ENCODE data around the gene SFXN5. TPM values are rescaled to one million over a fixed set of nuclear protein-coding genes. Genes with fewer than 3 reads are reported as not detected.

SFXN5 gene
- total RNA-seq, 1 donor from 2014 or later: 13.3 TPM

DNA sequence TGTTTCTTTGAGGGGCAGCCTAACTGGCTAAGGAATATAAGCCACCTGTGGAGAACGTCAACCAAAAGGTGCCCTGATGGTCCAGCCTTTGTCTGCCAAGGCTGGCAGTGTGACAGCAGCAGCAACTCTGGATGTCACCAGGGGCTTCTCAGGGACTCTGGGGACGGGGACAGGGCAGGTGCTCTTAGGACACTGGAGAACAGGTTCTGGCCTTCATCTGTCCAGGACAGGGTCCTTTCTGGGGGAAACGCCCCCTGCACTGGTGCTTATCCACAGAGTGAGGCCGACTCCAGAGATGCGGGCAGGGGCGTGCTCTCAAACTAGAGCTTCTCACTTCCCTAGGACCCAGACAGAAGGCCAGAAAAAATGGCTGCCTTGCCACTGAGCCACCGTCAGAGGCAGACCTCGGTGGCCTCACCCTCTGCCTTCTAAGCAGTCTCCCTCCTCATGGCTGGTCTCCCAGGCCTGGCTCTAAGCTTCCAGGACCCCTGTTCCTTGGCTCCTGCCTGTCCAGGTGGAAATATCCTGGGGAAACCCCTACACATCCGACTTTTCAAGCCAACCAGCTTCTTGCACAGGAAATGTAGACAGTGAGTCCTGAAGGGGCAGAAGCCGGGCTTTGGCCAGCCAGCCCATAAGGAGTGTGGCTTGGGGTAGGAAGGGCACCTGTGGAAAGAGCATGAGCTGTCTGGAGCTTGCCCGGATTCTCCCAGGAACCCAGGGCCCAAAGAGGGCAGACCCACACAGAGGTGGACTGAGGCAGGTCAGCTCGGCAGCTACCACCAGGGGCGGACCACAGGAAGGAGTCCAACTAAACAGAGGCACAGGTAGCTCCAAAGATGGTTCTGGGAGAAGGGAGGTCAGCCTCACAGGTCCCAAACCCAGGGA is 11.3 kb upstream of the SFXN5 start:
- intact Hi-C loops (cut with DNase I): no loop called here

DNA sequence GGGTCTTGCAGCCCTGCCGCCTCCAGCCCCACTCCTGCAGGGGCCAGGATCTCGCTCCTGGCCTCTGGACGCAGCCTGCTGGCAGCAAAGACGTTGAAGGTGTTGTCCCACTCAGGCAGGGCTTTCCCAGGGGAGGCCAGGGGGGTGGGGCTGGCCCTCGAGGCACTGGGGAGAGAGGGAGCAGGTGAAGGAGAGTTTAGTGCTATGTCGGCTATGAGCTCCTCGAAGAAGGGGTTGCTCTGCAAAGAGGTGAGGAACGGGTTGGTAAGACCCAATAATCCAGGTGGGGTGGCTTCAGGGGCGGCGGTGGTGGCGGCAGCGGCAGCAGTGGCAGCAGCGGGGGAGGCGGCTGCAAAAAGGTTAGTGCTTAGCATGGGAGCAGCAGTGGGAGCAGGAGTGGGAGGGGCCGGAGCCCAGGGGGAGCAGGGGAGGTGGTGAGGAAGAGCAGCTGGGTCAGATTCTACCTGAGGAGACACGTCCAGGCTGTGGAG is 9.7 kb upstream of the SFXN5 start:
- intact Hi-C loops (cut with DNase I): no loop called here
- no peak for DNase-seq (ENCODE audit: low spot score)

More for the DNA sequence above, 11.3 kb upstream of the SFXN5 start:
- DNase-seq (ENCODE audit: low spot score): no peak

DNA sequence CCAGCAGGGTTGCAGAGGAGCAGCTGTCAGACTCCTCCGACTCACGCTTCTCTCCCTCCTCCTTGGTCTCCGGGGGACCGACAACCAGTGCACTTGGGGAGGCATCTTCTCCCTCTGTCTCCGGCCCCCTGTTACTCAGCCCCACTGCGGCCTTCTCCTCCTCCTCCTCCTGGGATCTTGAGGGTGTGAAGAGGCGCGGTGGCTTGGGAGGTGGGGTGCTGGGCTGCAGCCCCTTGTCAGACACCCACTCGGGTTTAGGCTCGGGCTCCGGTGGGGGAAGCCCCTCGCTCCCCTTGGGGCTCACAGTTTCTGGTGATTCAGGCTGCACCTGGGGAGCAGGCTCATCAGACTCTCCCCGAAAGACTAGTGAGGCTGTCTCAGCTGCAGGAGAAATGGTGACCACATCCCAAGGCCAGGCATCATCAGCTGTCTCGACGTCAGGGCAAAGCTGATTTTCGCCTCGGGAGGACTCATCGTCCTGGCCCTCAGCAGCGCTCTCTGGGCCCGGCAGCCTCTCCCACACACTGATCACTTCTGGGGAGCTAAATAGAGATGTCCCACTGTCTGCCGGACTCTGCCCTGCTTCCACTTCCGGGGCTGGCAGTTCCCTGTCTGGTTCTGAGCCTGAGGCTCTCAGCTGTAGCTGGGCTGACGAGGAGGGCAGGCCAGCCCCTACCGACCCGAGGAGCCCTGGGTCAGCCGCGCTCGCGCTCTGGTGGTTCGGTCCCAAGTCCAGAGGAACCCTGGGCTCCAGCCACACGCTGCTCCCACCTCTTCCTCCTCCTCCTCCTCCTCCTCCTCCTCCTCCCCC is 9.0 kb upstream of the SFXN5 start:
- intact Hi-C loops (cut with DNase I): no loop called here
- no peak for DNase-seq (ENCODE audit: low spot score)

DNA sequence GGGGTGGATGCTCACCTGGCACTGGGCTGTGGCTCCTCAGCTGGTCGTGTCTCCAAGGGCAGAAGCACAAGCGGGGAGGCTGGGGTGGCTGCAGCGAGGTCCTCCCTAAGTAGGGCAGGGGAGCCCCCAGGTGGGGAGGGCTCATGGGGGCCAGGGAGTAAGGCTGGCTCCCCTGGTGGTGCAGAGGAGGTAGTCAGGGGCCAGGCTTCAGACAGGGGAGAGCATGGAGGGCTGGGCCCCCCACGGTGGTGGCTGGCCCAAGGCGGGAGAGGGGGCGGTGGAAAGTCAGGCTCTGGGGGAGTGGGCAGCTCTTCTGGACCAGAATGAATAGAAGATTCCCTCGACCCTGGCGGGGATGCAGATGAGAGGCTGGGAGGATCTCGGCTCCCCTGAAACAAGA is 8.1 kb upstream of the SFXN5 start:
- intact Hi-C loops (cut with DNase I): no loop called here

GRCh38 chr2:73078457-73079411 is 7.2 kb upstream of the SFXN5 start:
- DNase-seq (ENCODE audit: low spot score): no peak
- intact Hi-C loops (cut with DNase I): no loop called here

More for the DNA sequence above, 8.1 kb upstream of the SFXN5 start:
- DNase-seq (ENCODE audit: low spot score): no peak

DNA sequence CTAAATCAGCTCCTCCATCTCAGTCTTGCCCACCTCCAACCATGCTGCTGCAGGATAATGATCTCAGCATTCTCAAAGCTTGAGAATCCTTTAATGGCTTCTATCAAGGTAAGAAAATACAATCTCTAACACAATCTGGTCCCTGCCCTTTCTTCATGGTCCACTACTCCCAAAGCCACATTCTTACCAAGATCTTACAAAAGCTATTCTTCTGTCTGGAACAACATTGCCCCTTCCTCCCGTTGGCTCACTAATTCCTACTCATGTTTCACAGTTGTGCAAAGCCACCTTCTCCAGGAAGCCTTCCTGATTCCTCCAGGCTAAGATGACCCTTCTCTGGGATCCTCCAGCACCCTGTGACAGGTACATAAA is 5.9 kb upstream of the SFXN5 start:
- DNase-seq (ENCODE audit: low spot score): no peak
- intact Hi-C loops (cut with DNase I): no loop called here

GRCh38 chr2:73076701-73077423 is 5.3 kb upstream of the SFXN5 start:
- no peak for DNase-seq (ENCODE audit: low spot score)
- intact Hi-C loops (cut with DNase I): no loop called here

- intact Hi-C loops (cut with DNase I): no loop called here
- DNase-seq (ENCODE audit: low spot score): peak; percentile 83
These were observed 4.2 kb upstream of the SFXN5 start for GRCh38 chr2:73075477-73076373.

GRCh38 chr2:73074110-73075069 is 2.9 kb upstream of the SFXN5 start:
- intact Hi-C loops (cut with DNase I): loop anchor here (5.0 kb wide), 1 partner anchor 182 kb away; no protein-coding TSS in a partner anchor
- DNase-seq (ENCODE audit: low spot score): no peak

GRCh38 chr2:73072416-73072815 is 904 bp upstream of the SFXN5 start:
- intact Hi-C loops (cut with DNase I): loop anchor here (5.0 kb wide), 1 partner anchor 180 kb away; no protein-coding TSS in a partner anchor
- DNase-seq (ENCODE audit: low spot score): no peak

DNA sequence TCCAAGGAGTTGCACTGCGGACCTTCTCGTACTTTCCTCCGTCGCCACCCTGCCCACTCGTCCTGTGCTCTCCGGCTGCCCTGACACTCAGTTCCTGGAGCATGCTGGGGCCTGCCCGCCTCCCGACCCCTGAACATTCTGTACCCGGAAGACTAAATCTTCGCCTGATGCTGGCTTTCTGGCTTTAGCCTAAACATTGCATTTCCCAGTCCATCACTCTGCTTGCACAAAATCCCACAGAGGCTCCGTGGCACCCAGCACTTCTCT is 550 bp upstream of the SFXN5 start:
- intact Hi-C loops (cut with DNase I): loop anchor here (5.0 kb wide), 1 partner anchor 180 kb away; no protein-coding TSS in a partner anchor
- DNase-seq (ENCODE audit: low spot score): no peak

DNA sequence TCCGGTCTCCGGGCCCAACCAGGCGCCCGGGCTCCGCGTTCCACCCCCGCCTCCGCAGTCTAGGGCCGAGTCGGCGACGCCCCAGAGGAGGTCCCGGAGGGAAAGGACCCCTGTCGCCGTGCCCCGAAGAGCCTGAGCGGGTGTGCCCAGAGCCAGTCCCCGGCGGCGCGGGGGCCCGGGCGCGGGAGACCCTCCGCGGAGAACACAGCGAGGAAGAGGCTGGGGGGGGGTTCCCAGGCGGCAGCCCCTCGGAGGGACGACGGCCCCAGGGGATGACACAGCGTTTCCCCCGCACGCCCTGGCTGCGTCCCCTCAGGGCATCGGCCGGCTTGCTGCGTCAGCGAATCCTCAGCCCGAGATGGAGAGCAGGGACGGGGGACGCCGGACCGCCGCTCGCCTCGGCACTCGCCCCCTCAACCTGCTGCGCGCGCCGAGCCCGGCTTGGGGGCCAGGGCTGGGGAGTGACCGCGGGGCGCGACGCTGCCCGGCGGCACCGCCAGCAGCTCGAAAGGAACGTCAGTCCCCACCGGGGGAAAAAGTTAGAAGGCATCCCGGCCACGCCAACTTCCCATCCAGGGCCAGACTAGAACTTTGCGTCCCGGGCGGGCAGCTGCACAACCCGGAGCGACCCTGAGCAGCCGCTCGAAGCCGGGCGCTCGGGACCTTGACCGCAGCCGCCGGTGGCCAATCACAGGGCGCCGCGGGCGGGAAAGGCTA is 711 bp downstream of the SFXN5 start:
- intact Hi-C loops (cut with DNase I): loop anchor here (2.0 to 5.0 kb wide), 3 partner anchors 40 to 178 kb away; no protein-coding TSS in a partner anchor
- no peak for DNase-seq (ENCODE audit: low spot score)

GRCh38 chr2:73069855-73070642 is 1.5 kb downstream of the SFXN5 start:
- no peak for DNase-seq (ENCODE audit: low spot score)
- intact Hi-C loops (cut with DNase I): loop anchor here (2.0 to 5.0 kb wide), 3 partner anchors 41 to 178 kb away; no protein-coding TSS in a partner anchor

DNA sequence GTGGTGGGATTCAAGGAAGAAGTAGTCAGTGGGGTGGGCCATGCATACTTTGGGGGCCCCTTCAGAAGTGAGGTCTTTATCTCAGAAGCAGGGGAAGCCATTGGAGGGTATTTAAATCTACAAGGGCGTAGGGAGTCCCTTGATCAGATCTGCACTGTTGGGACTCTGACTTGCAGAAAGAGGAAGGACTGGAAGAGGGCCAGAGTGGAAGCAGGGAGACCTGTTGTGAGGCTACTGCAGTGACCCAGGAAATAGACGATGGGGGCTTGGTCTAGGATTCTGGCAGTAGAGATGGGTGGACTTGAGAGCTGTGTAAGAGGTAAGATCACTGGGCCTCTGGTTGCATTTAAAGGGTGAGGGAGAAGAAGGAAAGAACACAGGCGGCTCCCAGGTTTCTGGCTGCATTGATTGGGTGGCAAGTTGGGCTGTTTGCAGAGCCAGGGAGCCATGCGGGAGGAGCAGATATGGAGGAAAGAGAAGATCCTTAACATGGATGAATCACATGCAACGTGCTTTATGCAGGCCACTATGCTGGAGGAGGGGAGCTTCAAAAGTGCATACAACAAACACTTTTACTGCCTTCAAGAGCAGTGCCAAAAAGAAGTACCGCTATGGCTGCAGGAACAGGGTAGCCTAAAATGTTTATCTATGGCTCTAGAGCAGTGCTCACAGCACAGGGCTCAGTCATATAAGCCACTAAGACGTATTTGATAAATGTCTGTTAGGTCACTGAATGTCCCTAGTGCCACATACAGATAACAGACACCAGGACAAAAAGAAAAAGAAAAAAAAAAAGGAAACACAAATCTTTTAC is 2.3 kb downstream of the SFXN5 start:
- DNase-seq (ENCODE audit: low spot score): no peak
- intact Hi-C loops (cut with DNase I): no loop called here

Measured in cardiac septum (tissue), 1 donor.